Loucy (cell line): ENCODE data around the gene THOC6.

Source experiments
- H2AFZ ChIP-seq: fragments of 200-600 bp; sonication (generic); 2 replicates; pipeline ENCODE4 v1.6.0; 2016; ENCODE audit warnings: antibody characterized with exemption, mild to moderate bottlenecking, low read length, moderate library complexity
- H3F3A ChIP-seq: fragments of 200-600 bp; 2 replicates; pipeline ENCODE4 v1.6.0; 2016; ENCODE audit warnings: antibody characterized with exemption, low read depth, mild to moderate bottlenecking
- H3K27me3 ChIP-seq: fragments of 200-600 bp; sonication (generic); 2 replicates; pipeline ENCODE4 v1.6.1; 2014; ENCODE audit warnings: low read length, mild to moderate bottlenecking; ENCODE audit not compliant: insufficient read depth, poor library complexity, severe bottlenecking
- H3K36me3 ChIP-seq: fragments of 200-600 bp; sonication (generic); 2 replicates; pipeline ENCODE4 v1.6.1; 2016; ENCODE audit warnings: low read length; ENCODE audit not compliant: insufficient read depth
- H3K4me1 ChIP-seq: fragments of 200-600 bp; sonication (generic); 2 replicates; pipeline ENCODE4 v1.5.1; 2014; ENCODE audit warnings: low read length, mild to moderate bottlenecking; ENCODE audit not compliant: insufficient read depth, poor library complexity, severe bottlenecking
- H3K4me2 ChIP-seq: fragments of 200-600 bp; sonication (generic); 2 replicates; pipeline ENCODE4 v1.6.0; 2014; ENCODE audit warnings: antibody characterized with exemption, low read length, low read depth, mild to moderate bottlenecking; ENCODE audit not compliant: poor library complexity, severe bottlenecking
- H3K4me3 ChIP-seq: fragments of 200-600 bp; sonication (generic); 2 replicates; pipeline ENCODE4 v1.5.1; 2014; ENCODE audit warnings: low read length, mild to moderate bottlenecking, mixed read lengths; ENCODE audit not compliant: poor library complexity, severe bottlenecking
- H3K79me2 ChIP-seq: fragments of 200-600 bp; sonication (generic); 2 replicates; pipeline ENCODE4 v1.6.1; 2014; ENCODE audit warnings: low read length; ENCODE audit not compliant: insufficient read depth
- H3K9ac ChIP-seq: fragments of 200-600 bp; sonication (generic); 2 replicates; pipeline ENCODE4 v1.6.0; 2014; ENCODE audit warnings: mild to moderate bottlenecking, low read depth, low read length, moderate library complexity; ENCODE audit not compliant: poor library complexity, severe bottlenecking
- H3K9me2 ChIP-seq: fragments of 200-600 bp; sonication (generic); replicated peaks from 2 replicates; pipeline ENCODE4 v1.6.1; 2016; ENCODE audit warnings: low read depth, low read length, mixed read lengths
- H3K9me3 ChIP-seq: fragments of 200-600 bp; sonication (generic); 2 replicates; pipeline ENCODE4 v1.6.1; 2014; ENCODE audit warnings: mild to moderate bottlenecking, antibody characterized with exemption, low read length, low read depth; ENCODE audit not compliant: insufficient read depth
- H4K20me1 ChIP-seq: fragments of 200-600 bp; sonication (generic); 2 replicates; pipeline ENCODE4 v1.6.0; 2014; ENCODE audit warnings: antibody characterized with exemption, low read length, mild to moderate bottlenecking; ENCODE audit not compliant: insufficient read depth, poor library complexity, severe bottlenecking
- EZH2phosphoT487 ChIP-seq: fragments of 200-600 bp; IDR thresholded peaks from 2 replicates; pipeline ENCODE4 v1.6.1; 2018; ENCODE audit warnings: antibody characterized with exemption, mild to moderate bottlenecking, moderate library complexity, borderline replicate concordance
- TF ChIP-seq, protein P1 (sequence below): fragments of 200-600 bp; sonication (generic); conservative IDR thresholded peaks from 2 replicates; pipeline ENCODE4 v1.5.1; 2014; ENCODE audit warnings: mild to moderate bottlenecking, antibody characterized with exemption, low read length

The THOC6 gene

DNA sequence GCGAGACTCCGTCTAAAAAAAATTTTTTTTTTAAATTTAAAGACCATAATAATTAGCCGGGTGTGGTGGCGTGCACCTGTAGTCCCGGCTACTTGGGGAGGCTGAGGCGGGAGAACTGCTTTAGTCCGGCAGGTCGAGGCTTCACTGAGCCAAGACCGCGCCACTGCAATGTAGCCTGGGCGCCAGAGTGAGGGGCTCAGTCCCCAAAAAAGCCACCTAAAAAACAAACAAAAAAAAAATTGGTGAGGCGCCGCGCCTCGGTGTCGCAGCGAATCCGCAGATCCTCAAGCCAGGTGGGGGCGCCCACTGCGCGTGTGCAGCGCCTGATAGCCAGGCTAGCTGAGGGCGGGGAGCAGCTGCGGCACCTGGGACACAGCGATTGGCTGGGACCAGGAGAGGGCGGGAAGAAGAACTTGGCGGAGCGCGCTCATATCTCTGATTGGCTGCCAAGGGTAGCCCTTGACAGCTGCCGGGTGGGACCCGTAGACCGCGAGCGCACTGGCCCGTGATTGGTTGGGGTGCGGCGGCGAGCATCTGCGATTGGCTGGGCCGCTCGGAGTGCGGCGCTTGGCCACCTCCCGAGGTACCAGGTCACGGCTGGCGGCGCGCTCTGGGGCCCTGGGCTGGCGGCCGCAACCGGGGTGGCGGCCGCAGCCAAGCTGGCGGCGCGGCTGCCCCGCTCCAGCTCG is 20.1 kb upstream of the THOC6 start:
- no peak overlapping the region for H2AFZ ChIP-seq
- TF ChIP-seq, protein P1, sequence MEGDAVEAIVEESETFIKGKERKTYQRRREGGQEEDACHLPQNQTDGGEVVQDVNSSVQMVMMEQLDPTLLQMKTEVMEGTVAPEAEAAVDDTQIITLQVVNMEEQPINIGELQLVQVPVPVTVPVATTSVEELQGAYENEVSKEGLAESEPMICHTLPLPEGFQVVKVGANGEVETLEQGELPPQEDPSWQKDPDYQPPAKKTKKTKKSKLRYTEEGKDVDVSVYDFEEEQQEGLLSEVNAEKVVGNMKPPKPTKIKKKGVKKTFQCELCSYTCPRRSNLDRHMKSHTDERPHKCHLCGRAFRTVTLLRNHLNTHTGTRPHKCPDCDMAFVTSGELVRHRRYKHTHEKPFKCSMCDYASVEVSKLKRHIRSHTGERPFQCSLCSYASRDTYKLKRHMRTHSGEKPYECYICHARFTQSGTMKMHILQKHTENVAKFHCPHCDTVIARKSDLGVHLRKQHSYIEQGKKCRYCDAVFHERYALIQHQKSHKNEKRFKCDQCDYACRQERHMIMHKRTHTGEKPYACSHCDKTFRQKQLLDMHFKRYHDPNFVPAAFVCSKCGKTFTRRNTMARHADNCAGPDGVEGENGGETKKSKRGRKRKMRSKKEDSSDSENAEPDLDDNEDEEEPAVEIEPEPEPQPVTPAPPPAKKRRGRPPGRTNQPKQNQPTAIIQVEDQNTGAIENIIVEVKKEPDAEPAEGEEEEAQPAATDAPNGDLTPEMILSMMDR: peak; percentile 53
- no peak for TF ChIP-seq EZH2phosphoT487
- peaks cover 29% of the 10 kb centered on the region for H3K4me1 ChIP-seq
- no peaks in the 10 kb centered on the region for H4K20me1 ChIP-seq
- peaks cover 7% of the 10 kb centered on the region for H3K79me2 ChIP-seq
- H3K9me2 ChIP-seq: no peaks in the 10 kb centered on the region
- H3F3A ChIP-seq: no peaks in the 10 kb centered on the region; the same call in 1 of the 2 replicates
- no peaks in the 10 kb centered on the region for H3K36me3 ChIP-seq
- H3K4me2 ChIP-seq: no peak overlapping the region
- H3K27me3 ChIP-seq: no peaks in the 10 kb centered on the region
- no peaks in the 10 kb centered on the region for H3K9me3 ChIP-seq
- H3K9ac ChIP-seq: no peak overlapping the region
- H3K4me3 ChIP-seq: no peak overlapping the region

DNA sequence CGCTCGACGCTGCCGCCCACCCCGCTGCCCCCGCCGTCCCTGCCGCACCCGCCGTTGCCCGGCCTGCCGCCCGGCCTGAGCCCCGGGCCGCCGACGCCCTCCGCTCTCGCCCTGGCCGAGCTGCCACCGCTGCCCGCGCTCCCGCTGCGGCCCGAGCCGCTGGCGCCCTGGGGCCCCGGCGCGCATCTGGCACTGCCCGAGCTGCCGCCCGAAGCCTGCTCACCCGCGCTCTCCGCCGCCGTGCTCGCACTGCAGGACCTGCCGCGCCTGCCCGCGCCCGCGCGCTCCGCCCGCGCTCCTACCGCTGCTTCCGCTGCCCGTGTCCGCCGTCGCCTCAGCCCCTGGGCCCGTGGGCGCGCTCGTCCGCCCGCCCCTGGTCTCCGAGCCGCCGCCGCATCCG is 19.5 kb upstream of the THOC6 start:
- no peaks in the 10 kb centered on the region for H3K36me3 ChIP-seq
- H3K4me3 ChIP-seq: no peak overlapping the region
- TF ChIP-seq, protein P1: no peak
- TF ChIP-seq EZH2phosphoT487: no peak
- no peak overlapping the region for H3K9ac ChIP-seq
- H3K4me1 ChIP-seq: peaks cover 31% of the 10 kb centered on the region
- no peaks in the 10 kb centered on the region for H3K9me2 ChIP-seq
- no peaks in the 10 kb centered on the region for H3K9me3 ChIP-seq
- no peaks in the 10 kb centered on the region for H4K20me1 ChIP-seq
- no peaks in the 10 kb centered on the region; the same call in 1 of the 2 replicates for H3F3A ChIP-seq
- no peaks in the 10 kb centered on the region for H3K27me3 ChIP-seq
- H3K79me2 ChIP-seq: peaks cover 7% of the 10 kb centered on the region
- no peak overlapping the region for H3K4me2 ChIP-seq
- no peak overlapping the region for H2AFZ ChIP-seq

DNA sequence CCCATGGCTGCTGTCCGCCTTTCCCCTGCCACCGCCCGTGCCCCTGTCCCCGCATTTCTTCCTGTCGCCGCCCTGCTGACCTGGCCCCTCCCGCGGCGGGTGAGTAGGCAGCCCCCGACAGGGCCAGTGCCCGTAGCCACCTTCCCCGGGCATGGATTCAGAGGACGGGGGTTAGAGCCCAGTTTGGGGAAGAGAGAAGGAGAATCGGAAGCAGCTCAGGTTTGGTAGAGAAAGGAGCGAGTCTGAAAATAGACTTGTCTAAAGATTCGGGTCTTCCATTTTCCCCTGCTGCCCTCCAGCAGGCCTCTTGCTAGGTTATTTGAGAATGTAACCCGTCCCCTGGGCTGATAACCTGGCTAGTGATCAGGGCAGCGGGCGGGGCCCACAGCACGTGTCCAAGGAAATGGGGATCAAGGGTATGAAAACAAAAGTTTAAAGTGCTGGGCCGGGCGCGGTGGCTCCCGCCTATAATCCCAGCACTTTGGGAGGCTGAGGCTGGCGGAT is 19.0 kb upstream of the THOC6 start:
- H2AFZ ChIP-seq: no peak overlapping the region
- no peaks in the 10 kb centered on the region for H3K27me3 ChIP-seq
- H3K4me1 ChIP-seq: peaks cover 31% of the 10 kb centered on the region
- no peaks in the 10 kb centered on the region; the same call in 1 of the 2 replicates for H3F3A ChIP-seq
- H3K36me3 ChIP-seq: no peaks in the 10 kb centered on the region
- H3K9me3 ChIP-seq: no peaks in the 10 kb centered on the region
- H3K4me3 ChIP-seq: peak overlapping the region; percentile 79
- no peaks in the 10 kb centered on the region for H3K9me2 ChIP-seq
- TF ChIP-seq EZH2phosphoT487: no peak
- TF ChIP-seq, protein P1: no peak
- peaks cover 7% of the 10 kb centered on the region for H3K79me2 ChIP-seq
- H4K20me1 ChIP-seq: no peaks in the 10 kb centered on the region
- H3K4me2 ChIP-seq: peak overlapping the region; percentile 95
- H3K9ac ChIP-seq: peak overlapping the region; percentile 87
